ENCODE results near the gene TMEM151A. TPM values are rescaled to one million over a fixed set of nuclear protein-coding genes. Genes with fewer than 3 reads are reported as not detected.

Gene TMEM151A
- total RNA-seq, 1 donor from 2014 or later: not detected

DNA sequence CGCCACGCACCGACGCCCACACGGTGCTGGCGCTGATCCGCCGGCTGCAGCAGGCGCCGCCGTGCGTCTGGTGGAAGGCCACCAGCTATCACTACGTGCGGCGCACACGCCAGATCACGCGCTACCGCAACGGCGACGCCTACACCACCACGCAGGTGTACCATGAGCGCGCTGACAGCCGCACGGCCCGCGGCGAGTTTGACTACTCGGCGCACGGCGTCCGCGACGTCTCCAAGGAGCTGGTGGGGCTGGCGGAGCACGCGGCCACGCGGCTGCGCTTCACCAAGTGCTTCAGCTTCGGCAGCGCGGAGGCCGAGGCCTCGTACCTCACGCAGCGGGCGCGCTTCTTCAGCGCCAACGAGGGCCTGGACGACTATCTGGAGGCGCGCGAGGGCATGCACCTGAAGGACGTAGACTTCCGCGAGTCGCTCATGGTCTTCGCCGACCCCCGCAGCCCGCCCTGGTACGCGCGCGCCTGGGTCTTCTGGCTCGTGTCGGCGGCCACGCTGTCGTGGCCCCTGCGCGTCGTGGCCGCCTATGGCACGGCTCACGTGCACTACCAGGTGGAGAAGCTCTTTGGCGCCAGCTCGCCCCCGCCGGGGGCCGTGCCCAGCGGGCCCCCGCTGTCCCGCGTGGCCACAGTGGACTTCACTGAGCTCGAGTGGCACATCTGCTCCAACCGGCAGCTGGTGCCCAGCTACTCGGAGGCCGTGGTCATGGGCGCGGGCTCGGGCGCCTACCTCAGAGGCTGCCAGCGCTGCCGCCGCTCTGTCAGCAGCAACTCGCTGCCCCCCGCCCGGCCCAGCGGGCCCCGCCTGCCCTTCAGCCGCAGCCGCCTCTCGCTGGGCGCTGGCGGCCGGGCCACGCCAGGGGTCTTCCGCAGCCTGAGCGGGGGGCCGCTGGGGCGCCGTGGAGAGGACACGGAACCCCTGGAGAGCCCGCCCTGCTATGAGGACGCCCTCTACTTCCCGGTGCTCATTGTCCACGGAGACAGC is 3.2 kb downstream of the TMEM151A start:
- TF ChIP-seq, protein P1, sequence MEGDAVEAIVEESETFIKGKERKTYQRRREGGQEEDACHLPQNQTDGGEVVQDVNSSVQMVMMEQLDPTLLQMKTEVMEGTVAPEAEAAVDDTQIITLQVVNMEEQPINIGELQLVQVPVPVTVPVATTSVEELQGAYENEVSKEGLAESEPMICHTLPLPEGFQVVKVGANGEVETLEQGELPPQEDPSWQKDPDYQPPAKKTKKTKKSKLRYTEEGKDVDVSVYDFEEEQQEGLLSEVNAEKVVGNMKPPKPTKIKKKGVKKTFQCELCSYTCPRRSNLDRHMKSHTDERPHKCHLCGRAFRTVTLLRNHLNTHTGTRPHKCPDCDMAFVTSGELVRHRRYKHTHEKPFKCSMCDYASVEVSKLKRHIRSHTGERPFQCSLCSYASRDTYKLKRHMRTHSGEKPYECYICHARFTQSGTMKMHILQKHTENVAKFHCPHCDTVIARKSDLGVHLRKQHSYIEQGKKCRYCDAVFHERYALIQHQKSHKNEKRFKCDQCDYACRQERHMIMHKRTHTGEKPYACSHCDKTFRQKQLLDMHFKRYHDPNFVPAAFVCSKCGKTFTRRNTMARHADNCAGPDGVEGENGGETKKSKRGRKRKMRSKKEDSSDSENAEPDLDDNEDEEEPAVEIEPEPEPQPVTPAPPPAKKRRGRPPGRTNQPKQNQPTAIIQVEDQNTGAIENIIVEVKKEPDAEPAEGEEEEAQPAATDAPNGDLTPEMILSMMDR (IDR thresholded peaks at IDR 0.05): no peak

DNA sequence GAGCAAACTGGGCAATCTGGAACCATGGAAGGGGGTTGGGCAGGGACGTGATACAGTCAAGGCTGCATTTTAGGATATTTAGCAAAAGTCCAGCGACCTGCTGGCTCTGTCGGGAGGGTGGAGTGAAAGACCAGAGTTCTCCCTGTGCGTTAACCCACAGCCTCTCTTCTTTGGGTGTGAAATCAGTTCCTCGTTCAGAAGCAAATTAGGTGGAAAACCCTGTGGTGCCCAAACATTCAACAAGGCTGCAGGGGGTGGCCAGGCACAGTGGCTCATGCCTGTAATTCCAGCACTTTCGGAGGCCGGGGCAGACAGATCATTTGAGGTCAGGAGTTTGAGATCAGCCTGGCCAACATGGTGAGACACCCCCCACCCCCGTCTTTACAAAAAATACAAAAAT is 5.9 kb downstream of the TMEM151A start:
- intact Hi-C loops (cut with DNase I): no loop called here
- Histone ChIP-seq H3K36me3 (no peaks in the 10 kb centered on the region), H3K4me1 (no peaks in the 10 kb centered on the region), H3K27me3 (ENCODE audit: low read depth) (peaks cover 24% of the 10 kb centered on the region), H3K27ac (no peak overlapping the region), H3K9me3 (no peaks in the 10 kb centered on the region), H3K4me3 (no peak overlapping the region)
- no peak for DNase-seq
- TF ChIP-seq, protein P1 (IDR thresholded peaks at IDR 0.05): no peak
- no peak for ATAC-seq

More for the DNA sequence above, 3.2 kb downstream of the TMEM151A start:
- H3K4me3 ChIP-seq: no peak overlapping the region
- intact Hi-C loops (cut with DNase I): no loop called here
- no peak for ATAC-seq
- no peaks in the 10 kb centered on the region for H3K9me3 ChIP-seq
- peaks cover 39% of the 10 kb centered on the region for H3K27me3 ChIP-seq (ENCODE audit: low read depth)
- peaks cover 11% of the 10 kb centered on the region for H3K4me1 ChIP-seq
- no peak for DNase-seq
- no peaks in the 10 kb centered on the region for H3K36me3 ChIP-seq
- no peak overlapping the region for H3K27ac ChIP-seq

DNA sequence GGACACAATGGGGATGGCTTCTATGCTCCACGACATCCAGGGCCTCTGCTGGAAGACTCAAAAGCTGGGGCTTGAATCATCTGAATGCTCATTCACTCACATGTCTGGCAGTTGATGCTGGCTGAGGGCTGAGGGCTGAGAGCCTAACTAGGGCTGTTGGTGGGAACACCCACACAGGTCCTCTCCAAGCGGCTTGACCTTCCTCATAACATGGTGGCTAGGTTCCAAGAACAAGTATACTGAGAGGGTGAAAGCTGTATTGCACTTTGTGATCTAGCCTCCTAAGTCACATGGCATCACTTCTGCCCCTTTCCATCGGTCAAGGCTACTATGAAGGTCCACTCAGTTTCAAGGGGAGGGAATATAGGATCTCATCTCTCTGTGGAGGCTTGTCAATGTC is 7.5 kb downstream of the TMEM151A start:
- TF ChIP-seq, protein P1 (IDR thresholded peaks at IDR 0.05): no peak
- no peak for ATAC-seq
- H3K27ac ChIP-seq: no peak overlapping the region
- no peaks in the 10 kb centered on the region for H3K9me3 ChIP-seq
- intact Hi-C loops (cut with DNase I): no loop called here
- no peaks in the 10 kb centered on the region for H3K4me1 ChIP-seq
- DNase-seq: no peak
- no peak overlapping the region for H3K4me3 ChIP-seq
- no peaks in the 10 kb centered on the region for H3K36me3 ChIP-seq
- peaks cover 10% of the 10 kb centered on the region for H3K27me3 ChIP-seq (ENCODE audit: low read depth)

DNA sequence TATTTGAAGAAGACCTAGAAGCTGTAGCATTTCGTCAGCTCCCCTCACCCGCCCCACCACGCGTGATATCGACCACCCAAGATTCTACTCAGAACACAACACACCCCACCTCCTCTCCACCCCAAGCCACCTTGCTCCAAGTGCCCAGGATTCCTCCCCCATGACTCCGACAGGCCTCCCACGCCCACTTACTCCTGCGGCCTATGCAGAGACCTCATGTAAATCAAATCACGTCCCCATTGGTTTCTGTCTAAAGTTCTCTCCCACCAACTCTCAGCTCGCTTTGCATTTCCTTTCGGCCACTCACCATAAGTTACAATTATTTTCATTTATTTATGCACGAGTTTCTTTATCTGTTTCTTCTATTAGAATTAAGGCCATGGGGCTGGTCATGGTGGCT is 11.0 kb downstream of the TMEM151A start:
- intact Hi-C loops (cut with DNase I): no loop called here
- no peak for DNase-seq
- no peaks in the 10 kb centered on the region for H3K27me3 ChIP-seq (ENCODE audit: low read depth)
- TF ChIP-seq, protein P1 (IDR thresholded peaks at IDR 0.05): no peak
- no peaks in the 10 kb centered on the region for H3K36me3 ChIP-seq
- H3K9me3 ChIP-seq: no peaks in the 10 kb centered on the region
- no peaks in the 10 kb centered on the region for H3K4me1 ChIP-seq
- no peak for ATAC-seq
- no peak overlapping the region for H3K27ac ChIP-seq
- no peak overlapping the region for H3K4me3 ChIP-seq

DNA sequence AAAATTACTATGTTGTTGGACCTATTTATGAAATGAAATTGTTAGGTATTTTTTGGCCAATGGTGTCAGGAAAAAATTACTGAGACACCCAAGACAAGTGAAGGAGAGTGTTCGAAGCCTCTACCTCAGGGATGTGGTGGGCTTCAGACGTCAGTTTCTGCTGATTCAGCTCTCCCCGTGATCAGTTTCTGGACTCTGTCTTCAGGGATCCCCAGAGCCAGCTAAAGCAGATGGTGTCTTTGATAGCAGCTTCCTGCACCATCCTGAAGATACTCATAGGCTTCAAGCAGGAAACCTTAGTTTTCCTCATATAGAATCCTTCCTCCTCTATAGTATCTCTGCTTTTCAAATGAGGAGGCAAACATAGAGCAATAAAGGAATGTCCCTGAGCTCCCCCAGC is 17.8 kb downstream of the TMEM151A start:
- no peak for ATAC-seq
- intact Hi-C loops (cut with DNase I): no loop called here
- H3K27ac ChIP-seq: no peak overlapping the region

More for the DNA sequence above, 17.8 kb downstream of the TMEM151A start:
- Histone ChIP-seq H3K27me3 (ENCODE audit: low read depth) (no peaks in the 10 kb centered on the region), H3K4me3 (no peak overlapping the region), H3K9me3 (no peaks in the 10 kb centered on the region), H3K36me3 (no peaks in the 10 kb centered on the region), H3K4me1 (peaks cover 10% of the 10 kb centered on the region)
- DNase-seq: no peak
- TF ChIP-seq, protein P1 (IDR thresholded peaks at IDR 0.05): no peak

All from lower lobe of right lung (tissue), 2 donors.